ENCODE data around the gene PCSK5. TPM values are rescaled to one million over a fixed set of nuclear protein-coding genes. Genes with fewer than 3 reads are reported as not detected.

Gene PCSK5
- total RNA-seq, 1 experiment from 2014 or later = 18.6 TPM

DNA sequence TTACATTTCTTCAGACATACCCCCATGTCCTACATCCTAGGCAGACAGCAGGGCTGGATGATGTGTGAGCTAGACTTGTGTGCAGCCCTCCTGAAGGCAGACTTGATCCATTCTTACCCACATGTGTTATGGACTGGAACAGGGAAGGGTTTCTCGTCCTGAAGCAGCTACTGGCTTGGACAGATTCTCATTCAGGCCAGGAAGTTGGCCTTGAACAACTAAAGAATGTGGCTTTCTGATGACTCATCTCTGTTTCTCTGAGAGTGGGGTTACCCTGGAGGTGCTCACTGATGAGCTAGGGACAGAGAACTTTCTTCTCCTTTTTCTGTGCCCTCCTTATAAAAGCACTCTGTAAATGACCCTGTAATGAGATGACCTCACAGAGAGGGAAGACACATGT lies 246.5 kb downstream of the PCSK5 start:
- peak; percentile 14 to 59 for DNase-seq
- Histone ChIP-seq H3K9me3 (replicated peaks) (no peaks in the 10 kb centered on the region), H3K4me3 (no peak overlapping the region), H3K27me3 (no peaks in the 10 kb centered on the region), H3K36me3 (no peaks in the 10 kb centered on the region), H3K4me1 (peaks cover 11% of the 10 kb centered on the region), H3K27ac (no peak overlapping the region)

DNA sequence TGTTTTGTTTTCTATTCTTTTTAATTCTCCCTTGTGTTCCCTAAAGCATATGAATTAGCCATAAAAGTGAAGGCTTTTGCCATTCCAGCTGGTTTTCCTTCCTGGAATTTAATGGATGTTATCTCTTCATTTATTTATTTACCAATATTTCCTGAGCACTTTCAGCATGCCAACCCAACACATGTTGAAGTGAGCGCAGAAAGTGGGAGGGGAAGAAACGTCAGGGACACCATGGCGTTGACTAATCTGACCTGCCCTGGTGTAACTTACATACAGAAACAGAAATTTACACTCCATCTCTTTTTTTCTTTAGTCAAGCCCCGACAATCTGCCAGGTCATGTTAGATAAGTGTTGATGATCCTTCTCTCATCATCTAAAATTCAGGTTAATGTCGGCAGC lies 247.5 kb downstream of the PCSK5 start:
- Histone ChIP-seq H3K27me3 (no peaks in the 10 kb centered on the region), H3K27ac (no peak overlapping the region), H3K4me3 (no peak overlapping the region), H3K9me3 (replicated peaks) (no peaks in the 10 kb centered on the region), H3K36me3 (no peaks in the 10 kb centered on the region), H3K4me1 (peaks cover 11% of the 10 kb centered on the region)
- DNase-seq = no peak

DNA sequence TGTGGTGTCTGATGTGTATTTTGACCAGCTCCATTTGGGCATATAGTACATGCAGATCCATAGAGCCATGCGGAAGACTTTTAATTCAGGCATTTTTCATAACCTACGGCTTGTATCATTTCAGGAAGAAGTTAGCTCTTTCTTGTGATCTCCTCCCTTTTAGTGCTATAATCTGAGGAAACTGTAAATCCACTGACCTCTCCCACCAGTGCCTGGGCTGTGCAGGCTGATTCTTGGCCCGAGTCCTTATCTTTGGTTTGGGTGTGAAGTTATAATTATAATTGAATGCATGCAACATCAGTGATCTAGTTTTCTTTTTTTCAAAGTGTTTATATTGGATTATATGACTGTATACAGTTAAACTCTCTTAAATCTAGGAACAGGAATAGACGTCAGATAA lies 247.9 kb downstream of the PCSK5 start:
- H3K9me3 ChIP-seq (replicated peaks) = no peaks in the 10 kb centered on the region
- H3K4me1 ChIP-seq = peaks cover 11% of the 10 kb centered on the region
- no peak for DNase-seq
- H3K36me3 ChIP-seq = no peaks in the 10 kb centered on the region
- no peak overlapping the region for H3K4me3 ChIP-seq
- no peak overlapping the region for H3K27ac ChIP-seq
- no peaks in the 10 kb centered on the region for H3K27me3 ChIP-seq

DNA sequence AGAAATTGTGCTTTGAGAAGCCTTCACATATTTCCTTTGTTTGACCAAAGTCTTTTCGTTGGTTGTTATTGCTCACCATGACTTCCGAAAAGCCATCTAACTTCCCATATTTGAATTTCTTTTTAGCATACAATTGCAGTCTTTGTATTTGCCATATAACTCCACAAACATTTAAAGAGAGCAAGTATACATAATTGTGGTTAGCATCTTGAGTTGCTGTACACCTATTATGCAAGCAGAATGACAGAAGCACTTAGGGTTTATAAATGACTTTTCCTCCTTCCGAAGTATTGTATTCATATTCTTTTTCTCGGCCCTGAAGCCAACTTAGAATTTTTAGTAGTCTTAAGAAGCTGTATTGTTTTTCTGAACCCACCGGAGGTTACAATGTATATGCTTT lies 253.4 kb downstream of the PCSK5 start:
- Histone ChIP-seq H3K27me3 (no peaks in the 10 kb centered on the region), H3K27ac (no peak overlapping the region), H3K4me1 (no peaks in the 10 kb centered on the region), H3K4me3 (no peak overlapping the region), H3K9me3 (replicated peaks) (no peaks in the 10 kb centered on the region), H3K36me3 (no peaks in the 10 kb centered on the region)
- DNase-seq = no peak

DNA sequence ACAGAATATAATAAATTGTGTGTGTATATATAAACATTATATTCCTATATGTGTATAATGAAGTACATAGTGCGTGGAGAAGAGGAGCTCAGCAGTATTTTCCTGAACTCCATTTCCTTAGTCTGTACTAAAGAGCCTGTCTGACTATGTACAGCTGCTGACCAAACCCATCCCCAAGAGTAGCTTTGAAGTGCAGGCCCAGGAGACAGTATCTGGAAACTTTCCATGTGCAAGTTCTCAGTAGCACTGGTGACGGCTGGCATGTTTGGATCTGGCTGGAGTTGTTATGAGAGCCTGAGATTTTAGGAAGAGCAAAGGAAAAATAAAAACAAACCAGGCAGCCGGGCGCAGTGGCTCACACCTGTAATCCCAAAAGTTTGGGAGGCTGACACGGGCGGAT lies 259.5 kb downstream of the PCSK5 start:
- Histone ChIP-seq H3K27ac (no peak overlapping the region), H3K4me1 (no peaks in the 10 kb centered on the region), H3K9me3 (replicated peaks) (no peaks in the 10 kb centered on the region), H3K36me3 (no peaks in the 10 kb centered on the region; the same call in 1 of the 2 replicates), H3K4me3 (no peak overlapping the region), H3K27me3 (no peaks in the 10 kb centered on the region)
- DNase-seq = no peak

DNA sequence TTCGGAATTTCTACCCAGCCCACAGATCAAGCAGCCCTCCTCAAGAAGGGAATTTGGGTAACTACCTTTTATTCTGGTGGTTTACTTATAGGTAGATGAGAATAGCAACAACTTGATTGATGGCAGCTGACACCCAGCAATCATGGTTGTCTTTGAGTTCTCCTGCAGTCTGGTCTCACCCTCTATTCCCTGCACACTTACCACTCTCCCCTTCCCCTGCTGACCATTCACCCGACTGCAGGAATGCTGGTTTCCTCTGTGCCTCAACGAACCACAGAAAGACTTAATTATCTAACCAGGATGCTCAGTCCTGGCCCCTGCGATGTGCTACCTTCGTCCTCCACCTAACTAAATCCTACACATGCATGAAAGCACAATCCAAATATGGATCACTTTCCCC lies 260.8 kb downstream of the PCSK5 start:
- no peak overlapping the region for H3K4me3 ChIP-seq
- H3K9me3 ChIP-seq (replicated peaks) = no peaks in the 10 kb centered on the region
- H3K27ac ChIP-seq = no peak overlapping the region
- no peaks in the 10 kb centered on the region for H3K27me3 ChIP-seq
- no peak for DNase-seq
- H3K4me1 ChIP-seq = no peaks in the 10 kb centered on the region
- H3K36me3 ChIP-seq = no peaks in the 10 kb centered on the region; the same call in 1 of the 2 replicates

DNA sequence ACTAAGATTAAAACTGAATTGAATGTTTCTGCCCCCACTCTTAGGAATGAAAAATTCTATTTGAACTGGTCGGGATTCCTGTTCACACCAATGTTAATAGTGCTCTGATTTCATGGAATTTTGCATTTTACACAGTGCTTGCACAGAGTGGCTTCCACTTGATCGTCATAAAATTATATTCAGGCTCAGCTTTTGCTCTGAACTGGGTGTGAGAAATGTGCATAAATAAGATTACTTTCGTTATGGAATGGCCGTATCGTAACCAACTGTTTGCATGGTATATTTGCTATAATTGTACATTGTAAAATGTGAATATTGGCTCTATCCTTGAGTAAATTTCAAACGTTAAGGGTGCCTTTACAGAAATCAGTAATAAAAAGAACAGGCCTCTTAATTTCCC lies 262.9 kb downstream of the PCSK5 start:
- Histone ChIP-seq H3K27ac (no peak overlapping the region), H3K9me3 (replicated peaks) (no peaks in the 10 kb centered on the region), H3K4me3 (no peak overlapping the region), H3K27me3 (no peaks in the 10 kb centered on the region), H3K36me3 (no peaks in the 10 kb centered on the region; the same call in 1 of the 2 replicates), H3K4me1 (no peaks in the 10 kb centered on the region)
- no peak for DNase-seq

DNA sequence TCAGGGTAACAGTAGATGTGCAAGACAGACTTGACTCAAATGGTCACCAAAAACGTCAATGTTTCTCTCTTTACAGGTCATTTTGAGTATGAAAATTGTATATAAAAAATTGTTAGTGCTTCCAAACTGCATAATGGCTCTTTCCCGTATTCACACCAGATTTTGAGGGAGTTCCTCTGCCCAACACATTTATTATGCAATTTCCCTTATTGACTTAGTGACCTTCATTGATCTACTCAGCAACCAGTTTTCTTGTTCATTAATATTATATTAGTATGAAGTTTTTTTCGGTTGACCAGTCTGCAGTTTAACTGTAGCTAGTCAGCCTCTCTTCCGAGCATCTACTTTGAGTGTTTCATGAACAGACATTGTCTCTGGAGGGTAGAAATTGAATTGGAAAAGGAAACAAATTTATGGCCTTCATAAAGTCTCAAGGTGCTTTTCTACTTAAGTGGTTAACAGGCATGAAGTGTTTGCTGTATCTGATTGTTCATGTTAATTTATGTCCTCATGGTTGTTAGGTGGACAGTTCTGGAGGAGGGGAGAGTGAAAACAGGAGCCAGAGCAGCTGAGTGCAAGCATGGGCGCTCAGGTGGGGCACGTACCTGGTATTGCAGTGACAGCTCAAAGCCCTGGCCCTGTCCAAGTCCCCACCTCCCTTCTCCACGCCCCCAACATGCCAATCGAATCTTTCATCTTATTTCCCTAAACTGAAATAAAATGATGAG lies 263.6 kb downstream of the PCSK5 start:
- Histone ChIP-seq H3K27me3 (no peaks in the 10 kb centered on the region), H3K9me3 (replicated peaks) (no peaks in the 10 kb centered on the region), H3K4me3 (no peak overlapping the region), H3K36me3 (peaks cover 2% of the 10 kb centered on the region; the same call in 1 of the 2 replicates), H3K4me1 (no peaks in the 10 kb centered on the region), H3K27ac (no peak overlapping the region)
- DNase-seq = no peak

DNA sequence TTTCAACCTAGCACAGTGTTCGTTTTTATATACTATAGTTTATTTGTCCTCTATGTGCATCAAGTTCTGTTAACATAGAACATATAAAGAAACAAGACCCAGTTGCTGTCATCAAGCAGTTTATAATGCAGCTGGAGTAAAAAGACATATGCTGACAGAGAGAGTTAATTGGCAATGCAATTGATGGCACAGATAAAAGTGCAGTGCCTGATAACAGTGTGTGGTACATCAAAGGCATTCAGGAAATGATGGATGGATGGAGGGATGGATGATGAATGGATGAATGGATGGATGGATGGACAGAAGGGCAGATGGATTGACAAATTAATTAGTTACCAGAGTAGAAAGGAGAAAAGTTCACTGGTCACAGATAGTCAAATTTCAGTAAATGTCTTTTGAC lies 264.9 kb downstream of the PCSK5 start:
- Histone ChIP-seq H3K4me3 (no peak overlapping the region), H3K27ac (no peak overlapping the region), H3K9me3 (replicated peaks) (no peaks in the 10 kb centered on the region), H3K27me3 (no peaks in the 10 kb centered on the region), H3K4me1 (no peaks in the 10 kb centered on the region), H3K36me3 (peaks cover 6% of the 10 kb centered on the region; the same call in 1 of the 2 replicates)
- no peak for DNase-seq

DNA sequence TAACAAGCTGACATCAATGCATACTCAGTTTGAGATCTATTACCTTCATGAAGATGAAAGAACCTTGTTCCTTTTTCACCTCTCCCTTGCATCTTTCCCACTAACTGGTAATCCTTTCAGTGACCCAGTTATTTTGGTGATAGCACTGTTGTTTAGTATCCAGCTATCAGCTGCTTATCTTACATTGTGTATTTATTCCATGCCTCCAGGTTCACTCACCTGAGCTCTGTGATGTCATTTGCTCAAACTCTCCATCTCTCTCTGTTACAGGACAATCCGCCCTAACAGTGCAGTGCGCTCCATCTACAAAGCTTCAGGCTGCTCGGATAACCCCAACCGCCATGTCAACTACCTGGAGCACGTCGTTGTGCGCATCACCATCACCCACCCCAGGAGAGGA lies 268.2 kb downstream of the PCSK5 start:
- no peak overlapping the region for H3K4me3 ChIP-seq
- no peaks in the 10 kb centered on the region for H3K27me3 ChIP-seq
- H3K36me3 ChIP-seq = peaks cover 8% of the 10 kb centered on the region; the same call in 1 of the 2 replicates
- no peaks in the 10 kb centered on the region for H3K9me3 ChIP-seq (replicated peaks)
- no peak for DNase-seq
- no peaks in the 10 kb centered on the region for H3K4me1 ChIP-seq
- no peak overlapping the region for H3K27ac ChIP-seq

DNA sequence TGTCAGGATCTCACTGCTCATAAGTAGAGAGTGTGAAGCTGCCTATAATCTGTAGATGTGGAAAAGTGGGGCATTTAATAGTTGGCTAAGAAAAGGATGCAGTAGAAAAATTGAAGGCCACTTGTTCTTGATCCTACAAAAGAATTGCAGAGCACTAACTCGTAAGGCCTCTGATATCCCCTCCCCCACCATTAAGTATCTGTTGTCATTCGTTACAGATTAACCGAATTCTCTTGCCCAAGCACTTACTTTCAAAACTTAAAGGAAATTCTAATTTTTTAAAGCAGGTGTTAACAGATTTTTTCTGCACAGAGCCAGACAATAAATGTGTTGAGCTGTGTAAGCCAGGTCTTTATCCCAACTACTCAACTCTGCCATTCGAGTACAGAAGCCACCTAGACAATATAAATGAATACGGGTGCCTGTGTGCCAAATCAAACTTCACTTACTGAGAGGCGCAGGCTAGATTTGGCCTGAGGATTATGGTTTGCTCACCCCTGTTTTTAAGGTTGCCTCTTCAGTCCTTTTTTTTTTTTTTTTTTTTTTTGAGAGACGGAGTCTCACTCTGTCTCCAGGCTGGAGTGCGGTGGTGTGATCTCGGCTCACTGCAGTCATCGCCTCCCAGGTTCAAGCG lies 268.9 kb downstream of the PCSK5 start:
- H3K4me1 ChIP-seq = no peaks in the 10 kb centered on the region
- H3K27me3 ChIP-seq = no peaks in the 10 kb centered on the region
- H3K4me3 ChIP-seq = no peak overlapping the region
- no peaks in the 10 kb centered on the region for H3K9me3 ChIP-seq (replicated peaks)
- no peak for DNase-seq
- H3K27ac ChIP-seq = no peak overlapping the region
- peaks cover 11% of the 10 kb centered on the region; the same call in 1 of the 2 replicates for H3K36me3 ChIP-seq

DNA sequence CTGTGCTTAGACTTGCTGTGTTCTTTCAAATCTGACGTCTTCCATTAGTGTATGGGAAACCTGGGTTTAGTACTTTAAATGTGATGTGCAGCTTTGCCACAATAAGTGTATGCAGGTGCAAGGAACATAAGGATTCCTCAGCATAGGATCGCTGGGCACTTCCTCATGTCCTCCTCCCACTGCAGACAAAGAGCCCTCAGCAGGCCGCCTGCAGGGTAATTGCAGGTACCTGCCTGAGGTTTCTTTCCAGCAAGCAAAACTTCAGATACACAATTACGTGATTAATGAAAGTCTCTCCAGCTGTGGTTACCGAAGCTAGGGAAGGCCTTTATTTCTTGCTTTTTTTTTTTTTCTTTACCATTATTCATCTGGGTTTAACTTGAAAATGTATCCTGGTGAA lies 270.6 kb downstream of the PCSK5 start:
- Histone ChIP-seq H3K27ac (no peak overlapping the region), H3K4me1 (no peaks in the 10 kb centered on the region), H3K36me3 (peaks cover 11% of the 10 kb centered on the region; the same call in 1 of the 2 replicates), H3K9me3 (replicated peaks) (no peaks in the 10 kb centered on the region), H3K4me3 (no peak overlapping the region), H3K27me3 (no peaks in the 10 kb centered on the region)
- DNase-seq = no peak

DNA sequence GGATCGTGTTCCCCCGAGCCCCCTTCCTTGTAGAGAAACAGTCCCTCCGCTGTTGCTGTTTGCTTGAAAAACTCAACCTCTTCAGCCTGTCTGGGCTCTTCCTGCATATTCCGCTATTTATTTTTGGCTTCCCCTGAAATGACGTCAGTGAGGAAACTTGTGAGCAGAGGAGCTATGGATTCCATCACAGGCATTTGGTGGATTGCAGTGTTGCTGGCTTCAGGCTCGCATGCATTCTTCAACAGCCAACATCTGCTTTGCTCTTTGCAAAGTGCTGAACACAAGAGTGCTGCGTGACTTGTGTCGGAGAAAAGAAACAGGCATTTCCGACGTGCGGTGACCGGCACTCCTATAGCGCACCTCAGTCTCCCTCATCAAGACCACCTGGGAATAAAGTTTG lies 271.1 kb downstream of the PCSK5 start:
- no peak overlapping the region for H3K27ac ChIP-seq

DNA sequence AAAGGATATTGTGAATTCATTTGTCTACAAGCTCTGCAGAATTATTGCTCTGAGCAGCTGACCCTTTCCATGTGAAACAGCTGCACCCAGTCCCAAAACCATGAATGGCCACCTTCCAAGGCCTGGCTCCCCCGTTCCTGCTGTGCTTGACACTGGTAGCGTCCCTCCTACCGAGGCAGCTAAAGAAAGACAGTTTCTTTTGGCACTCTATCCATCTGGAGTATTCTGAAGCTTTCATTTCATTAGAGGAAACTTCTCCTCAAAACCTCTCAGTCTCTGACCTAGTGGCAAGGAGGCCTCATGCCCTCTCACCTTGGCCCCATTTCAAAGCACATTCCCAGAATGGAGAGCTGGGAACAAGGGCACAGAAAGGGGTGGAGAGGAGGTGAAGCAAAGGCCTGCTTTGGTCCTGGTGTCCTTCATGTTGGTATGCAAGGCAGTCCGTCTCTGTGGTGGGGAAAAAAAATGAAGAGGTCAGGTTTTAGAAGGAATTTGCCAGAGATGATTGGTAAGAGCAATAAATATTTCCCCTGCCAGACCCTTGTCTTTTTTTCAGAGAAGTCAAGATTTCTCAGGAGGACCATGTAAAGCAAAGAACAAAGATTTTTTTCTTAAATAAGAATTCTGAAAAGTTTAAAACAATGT lies 271.7 kb downstream of the PCSK5 start:
- Histone ChIP-seq H3K27ac (no peak overlapping the region), H3K9me3 (replicated peaks) (no peaks in the 10 kb centered on the region), H3K4me3 (no peak overlapping the region), H3K36me3 (peaks cover 11% of the 10 kb centered on the region; the same call in 1 of the 2 replicates), H3K4me1 (no peaks in the 10 kb centered on the region), H3K27me3 (no peaks in the 10 kb centered on the region)
- no peak for DNase-seq

More for the DNA sequence above, 271.1 kb downstream of the PCSK5 start:
- Histone ChIP-seq H3K36me3 (peaks cover 11% of the 10 kb centered on the region; the same call in 1 of the 2 replicates), H3K4me3 (no peak overlapping the region), H3K27me3 (no peaks in the 10 kb centered on the region), H3K4me1 (no peaks in the 10 kb centered on the region), H3K9me3 (replicated peaks) (no peaks in the 10 kb centered on the region)
- DNase-seq = no peak

DNA sequence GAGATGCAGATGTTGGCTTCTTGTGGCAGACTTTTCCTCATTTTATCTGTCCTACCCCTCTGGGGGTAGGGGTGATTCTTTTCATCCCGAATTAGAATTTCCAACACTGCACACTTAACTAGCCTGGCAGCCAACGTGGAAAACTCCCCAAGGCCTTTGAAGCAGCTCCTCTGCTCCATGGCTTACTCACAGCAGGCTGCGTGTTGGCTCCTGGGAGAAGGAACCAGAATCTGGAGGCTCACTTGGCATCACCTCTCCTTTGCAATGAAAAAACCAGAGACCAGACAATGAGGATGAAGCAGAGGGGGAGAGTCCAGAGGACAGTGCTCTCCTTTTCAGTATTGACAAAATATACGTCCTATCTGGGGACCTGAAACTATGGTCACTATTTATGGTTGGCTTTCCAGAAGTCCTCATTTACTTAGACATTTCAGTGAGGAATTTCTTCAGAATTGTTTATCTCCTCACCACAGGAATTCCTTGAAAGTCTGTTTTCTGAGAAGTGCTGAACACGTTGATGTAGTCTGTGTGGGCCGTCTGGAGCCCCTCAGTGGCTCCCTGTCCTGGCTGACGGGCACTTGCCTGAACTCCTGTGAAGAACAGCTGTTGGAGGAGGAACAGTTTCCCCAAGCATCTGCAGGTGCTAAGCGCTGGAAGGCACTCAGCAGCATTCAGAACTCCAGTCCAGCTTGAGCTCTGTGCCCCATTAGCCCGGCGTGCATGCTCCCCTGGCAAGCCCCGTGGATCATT lies 272.5 kb downstream of the PCSK5 start:
- no peaks in the 10 kb centered on the region for H3K4me1 ChIP-seq
- H3K27ac ChIP-seq = no peak overlapping the region
- H3K4me3 ChIP-seq = no peak overlapping the region
- H3K36me3 ChIP-seq = peaks cover 11% of the 10 kb centered on the region; the same call in 1 of the 2 replicates
- no peaks in the 10 kb centered on the region for H3K27me3 ChIP-seq
- no peak for DNase-seq
- H3K9me3 ChIP-seq (replicated peaks) = no peaks in the 10 kb centered on the region

Measured in SJCRH30 (cell line).